Mucosa of rectum (tissue), 2 donors: ENCODE results near the gene ADAM12.

Source experiments
- H3K27ac ChIP-seq, 2 donors: one replicate each; pipeline ENCODE4 v1.7.0; 2013; ENCODE audit warnings: inconsistent platforms in 2 of 2, low read depth in 2 of 2, low read length in 2 of 2
- H3K27me3 ChIP-seq, 2 donors: one replicate each; pipeline ENCODE4 v1.7.0; 2013; ENCODE audit warnings: low read length in 2 of 2; ENCODE audit not compliant: control insufficient read depth in 2 of 2, insufficient read depth in 2 of 2
- H3K36me3 ChIP-seq, 2 donors: one replicate each; pipeline ENCODE4 v1.7.0; 2013; ENCODE audit warnings: low read length in 2 of 2; ENCODE audit not compliant: control insufficient read depth in 2 of 2, insufficient read depth in 2 of 2
- H3K4me1 ChIP-seq, 2 donors: one replicate each; pipeline ENCODE4 v1.7.0; 2013; ENCODE audit warnings: low read length in 2 of 2, mild to moderate bottlenecking in 1 of 2; ENCODE audit not compliant: control insufficient read depth in 2 of 2, insufficient read depth in 2 of 2
- H3K4me3 ChIP-seq, 2 donors: one replicate each; pipeline ENCODE4 v1.7.0; 2013; ENCODE audit warnings: low read length in 2 of 2
- H3K9ac ChIP-seq, 2 donors: one replicate each; pipeline ENCODE4 v1.7.0; 2013; ENCODE audit warnings: low read length in 2 of 2, low read depth in 1 of 2, mild to moderate bottlenecking in 1 of 2
- H3K9me3 ChIP-seq, 2 donors: one replicate each; pipeline ENCODE4 v1.7.0; 2013; ENCODE audit warnings: low read length in 2 of 2; ENCODE audit not compliant: control insufficient read depth in 2 of 2
- donor health status: healthy.
- donor health status: Normal muscosa, but diverticular disease.

The ADAM12 gene

DNA sequence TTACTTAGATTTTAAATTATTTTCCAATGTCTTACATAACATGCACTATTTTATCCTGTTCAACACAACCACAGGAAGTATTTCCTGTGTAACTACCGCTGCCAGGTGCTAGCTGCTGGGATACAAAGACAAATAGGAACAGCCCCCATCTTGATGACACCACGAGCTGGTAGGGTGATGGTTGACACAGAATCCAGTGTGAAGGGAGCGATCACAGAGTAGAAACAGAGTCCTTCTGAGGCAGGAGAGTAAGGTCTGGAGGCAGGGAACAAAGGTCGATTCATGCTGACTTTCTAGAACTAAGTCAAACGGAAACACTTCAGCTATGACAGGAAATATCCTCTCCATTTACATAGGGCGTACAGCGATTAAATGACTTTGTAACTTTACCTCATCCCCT, 232.3 kb downstream of the ADAM12 start:
- H3K27ac ChIP-seq: no peak overlapping the region
- no peak overlapping the region for H3K4me3 ChIP-seq
- no peak overlapping the region for H3K9ac ChIP-seq

GRCh38 chr10:126155528-126155927, 232.7 kb downstream of the ADAM12 start:
- H3K27ac ChIP-seq: no peak overlapping the region
- no peaks in the 10 kb centered on the region for H3K36me3 ChIP-seq
- H3K9ac ChIP-seq: no peak overlapping the region
- H3K4me1 ChIP-seq: no peaks in the 10 kb centered on the region
- H3K9me3 ChIP-seq: no peaks in the 10 kb centered on the region
- no peaks in the 10 kb centered on the region for H3K27me3 ChIP-seq
- no peak overlapping the region for H3K4me3 ChIP-seq

More for the DNA sequence above, 232.3 kb downstream of the ADAM12 start:
- H3K27me3 ChIP-seq: no peaks in the 10 kb centered on the region
- no peaks in the 10 kb centered on the region for H3K36me3 ChIP-seq
- no peaks in the 10 kb centered on the region for H3K9me3 ChIP-seq
- no peaks in the 10 kb centered on the region for H3K4me1 ChIP-seq

DNA sequence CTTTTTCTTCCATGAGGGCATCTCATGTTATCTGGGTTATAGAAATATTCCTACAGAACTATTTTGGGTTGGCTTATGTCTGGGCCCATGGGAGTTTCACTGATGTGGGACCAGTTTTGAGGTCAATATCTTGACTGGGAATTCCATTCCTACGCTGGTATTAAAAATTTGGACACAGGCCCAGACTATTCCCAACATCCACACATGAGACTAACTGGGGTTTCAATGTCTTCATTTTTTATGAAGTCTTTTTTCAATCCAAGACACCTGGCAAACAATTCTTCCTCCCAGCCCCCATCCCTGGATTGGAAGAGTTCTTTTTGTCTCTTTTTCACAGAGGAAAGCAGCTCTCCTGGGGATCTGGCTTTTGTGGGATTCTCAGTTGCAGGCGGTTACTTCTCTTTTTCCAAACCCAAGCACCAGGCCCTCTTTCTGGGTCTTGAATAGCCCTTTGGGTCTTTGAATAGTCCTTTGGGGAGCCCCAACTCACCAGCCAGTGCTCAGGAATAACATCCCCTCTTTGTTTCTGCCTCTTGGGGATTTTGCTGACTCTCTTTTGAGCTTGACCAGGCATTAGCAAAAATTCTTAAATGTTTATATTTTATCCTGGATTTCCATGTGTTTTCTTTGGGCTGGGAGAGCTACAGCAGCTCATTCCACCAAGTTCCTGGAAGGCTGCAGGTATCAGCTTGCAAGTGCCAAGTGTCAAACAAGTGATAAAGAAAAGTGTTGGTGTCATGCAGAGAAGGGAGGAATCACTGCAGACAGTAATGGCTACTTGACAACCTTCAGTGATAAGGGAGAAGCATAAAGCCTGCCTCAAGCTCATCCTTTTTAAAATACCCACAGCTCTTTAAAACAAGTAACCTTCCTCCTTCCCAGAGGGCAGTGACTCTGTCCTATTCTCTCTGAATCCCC, 234.3 kb downstream of the ADAM12 start:
- Histone ChIP-seq H3K4me1 (no peaks in the 10 kb centered on the region), H3K27me3 (no peaks in the 10 kb centered on the region), H3K9ac (no peak overlapping the region), H3K4me3 (no peak overlapping the region), H3K36me3 (no peaks in the 10 kb centered on the region), H3K27ac (no peak overlapping the region), H3K9me3 (peaks cover 0 to 2% of the 10 kb centered on the region in 2 donors)

DNA sequence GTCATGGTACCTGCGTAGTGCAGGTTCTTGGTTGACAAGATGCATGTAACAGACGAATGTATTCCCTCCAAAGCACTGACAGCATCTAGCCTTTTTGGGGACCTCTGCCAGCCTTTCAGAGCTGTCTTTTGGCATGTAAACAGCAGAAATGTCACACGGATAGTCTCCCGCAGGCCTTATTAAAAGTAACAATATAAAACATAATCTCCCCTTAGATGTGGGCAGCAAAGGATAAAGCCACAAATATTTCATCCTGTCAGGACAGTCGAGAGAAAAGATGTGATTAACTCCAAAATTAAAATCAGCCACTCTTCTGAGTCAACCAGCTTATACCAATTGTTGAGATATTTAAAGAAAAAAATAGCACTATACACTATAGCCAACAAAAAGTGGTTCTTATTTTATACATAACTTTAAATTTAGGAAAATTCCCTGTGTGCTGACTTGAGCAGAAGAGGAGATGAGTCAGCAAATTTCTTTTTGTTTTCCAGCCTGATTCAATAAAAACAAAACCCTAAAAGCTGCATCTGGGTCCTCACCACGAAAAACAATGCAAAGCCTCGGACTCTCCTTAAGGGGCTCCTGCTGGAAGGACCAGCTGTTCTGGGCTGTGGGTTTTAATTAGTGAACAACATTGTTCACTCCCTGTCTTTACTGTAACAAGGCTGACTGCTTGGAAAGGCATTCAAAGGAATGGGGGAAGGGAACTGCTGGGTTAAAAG, 240.2 kb downstream of the ADAM12 start:
- Histone ChIP-seq H3K27me3 (no peaks in the 10 kb centered on the region), H3K9me3 (peaks cover 0 to 2% of the 10 kb centered on the region in 2 donors), H3K36me3 (no peaks in the 10 kb centered on the region), H3K9ac (no peak overlapping the region), H3K27ac (no peak overlapping the region), H3K4me3 (no peak overlapping the region), H3K4me1 (no peaks in the 10 kb centered on the region)

GRCh38 chr10:126146771-126147170, 241.5 kb downstream of the ADAM12 start:
- Histone ChIP-seq H3K4me3 (no peak overlapping the region), H3K4me1 (no peaks in the 10 kb centered on the region), H3K9ac (no peak overlapping the region), H3K9me3 (peaks cover 0 to 5% of the 10 kb centered on the region in 2 donors), H3K36me3 (no peaks in the 10 kb centered on the region), H3K27me3 (no peaks in the 10 kb centered on the region), H3K27ac (no peak overlapping the region)

DNA sequence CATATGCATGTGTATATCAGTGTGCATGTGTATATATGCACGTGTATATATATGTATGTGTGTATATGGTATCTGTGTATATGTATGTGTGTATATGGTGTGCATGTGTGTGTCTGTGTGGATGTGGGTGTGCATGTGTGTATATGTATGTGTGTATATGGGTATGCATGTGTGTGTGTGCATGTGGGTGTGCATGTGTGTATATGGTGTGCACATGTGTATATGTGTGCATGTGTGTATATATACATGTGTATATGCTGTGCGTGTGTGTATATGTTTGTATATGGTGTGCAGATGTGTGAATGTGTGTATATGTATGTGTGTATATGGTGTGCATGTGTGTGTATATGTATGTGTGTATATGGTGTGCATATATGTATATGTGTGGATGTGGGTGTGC, 245.2 kb downstream of the ADAM12 start:
- Histone ChIP-seq H3K4me1 (no peaks in the 10 kb centered on the region), H3K27ac (no peak overlapping the region), H3K27me3 (no peaks in the 10 kb centered on the region), H3K9me3 (peaks cover 0 to 3% of the 10 kb centered on the region in 2 donors), H3K36me3 (no peaks in the 10 kb centered on the region), H3K4me3 (no peak overlapping the region), H3K9ac (no peak overlapping the region)

DNA sequence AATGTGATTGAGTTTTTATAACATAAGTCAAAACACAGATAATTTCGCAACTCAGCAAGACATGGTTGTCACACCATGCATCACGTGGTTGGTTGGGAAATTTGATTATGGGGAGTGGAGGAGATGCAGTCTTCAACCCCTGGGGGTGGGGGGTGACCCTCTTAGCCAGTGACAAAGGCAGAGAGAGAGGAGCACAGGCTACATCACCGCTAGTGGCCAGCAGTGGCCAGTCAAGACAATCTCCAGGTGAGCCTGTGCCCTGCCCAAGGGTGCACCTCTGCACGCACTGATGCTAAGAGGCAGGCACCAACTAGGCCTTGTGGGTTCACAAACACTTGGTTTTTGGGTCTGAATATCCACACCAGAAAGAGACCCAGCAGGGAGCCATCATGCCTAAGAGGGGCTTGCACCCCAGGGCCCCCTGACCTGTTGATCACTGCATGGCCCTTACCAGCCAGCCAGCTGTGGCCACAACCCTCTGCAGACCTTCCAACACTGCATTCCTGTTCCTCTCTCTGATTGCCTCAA, 247.5 kb downstream of the ADAM12 start:
- Histone ChIP-seq H3K9me3 (peaks cover 0 to 3% of the 10 kb centered on the region in 2 donors), H3K4me3 (no peak overlapping the region), H3K4me1 (no peaks in the 10 kb centered on the region), H3K9ac (no peak overlapping the region), H3K36me3 (no peaks in the 10 kb centered on the region), H3K27me3 (no peaks in the 10 kb centered on the region), H3K27ac (no peak overlapping the region)

- H3K27me3 ChIP-seq: no peaks in the 10 kb centered on the region
- no peak overlapping the region for H3K9ac ChIP-seq
- no peaks in the 10 kb centered on the region for H3K4me1 ChIP-seq
- H3K36me3 ChIP-seq: no peaks in the 10 kb centered on the region
- H3K9me3 ChIP-seq: no peaks in the 10 kb centered on the region
- no peak overlapping the region for H3K27ac ChIP-seq
- H3K4me3 ChIP-seq: no peak overlapping the region
These were observed 250.6 kb downstream of the ADAM12 start for GRCh38 chr10:126137562-126138221.

DNA sequence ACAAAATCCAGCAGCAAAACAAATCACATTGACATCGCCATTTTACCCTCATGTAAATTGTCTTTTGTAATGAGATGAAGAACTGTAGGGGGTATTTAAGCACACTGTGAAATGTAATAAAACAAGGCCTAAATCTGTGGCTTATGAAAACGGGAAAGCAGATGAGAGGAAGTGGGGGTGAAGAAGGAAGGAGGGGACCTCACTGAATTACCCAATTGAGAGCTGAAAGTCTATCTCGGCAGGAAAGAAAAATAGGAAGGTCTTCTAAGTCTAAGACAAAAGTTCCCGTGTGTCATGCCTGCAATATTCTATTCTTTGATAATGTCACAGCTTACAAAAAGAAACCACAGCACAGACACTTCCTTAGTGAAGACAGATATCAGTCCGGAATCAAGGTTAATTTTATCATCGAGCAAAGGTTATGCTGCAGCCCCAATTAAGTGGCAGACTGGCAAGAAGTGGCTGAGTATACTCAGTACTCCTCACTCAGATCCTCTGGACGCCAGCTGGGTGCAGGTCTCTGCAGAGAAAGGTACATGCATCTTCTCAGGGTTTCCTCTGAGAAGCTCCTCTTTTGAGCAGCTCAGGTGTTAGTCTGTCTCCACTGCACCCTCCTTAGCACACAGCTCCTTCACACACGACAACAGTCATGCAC, 252.2 kb downstream of the ADAM12 start:
- Histone ChIP-seq H3K4me3 (no peak overlapping the region), H3K36me3 (no peaks in the 10 kb centered on the region), H3K27me3 (no peaks in the 10 kb centered on the region)

More for the DNA sequence above, 252.2 kb downstream of the ADAM12 start:
- Histone ChIP-seq H3K4me1 (no peaks in the 10 kb centered on the region), H3K9ac (no peak overlapping the region), H3K9me3 (no peaks in the 10 kb centered on the region), H3K27ac (no peak overlapping the region)
